T1000 (cell line): Measurements from ENCODE around the gene SRCIN1.
"Not testable (repeated sequence)": the region's sequence is repeated elsewhere in the genome, so short reads cannot be mapped to it uniquely, and the experiment has no call there.

ENCODE experiments used
- DNase-seq: peaks from one replicate; lab custom pipeline; 2025; ENCODE audit warnings: mixed read lengths; lab: John Stamatoyannopoulos, UW

The SRCIN1 gene

GRCh38 chr17:38544839-38545209 is 60.9 kb downstream of the SRCIN1 start:
- no peak for DNase-seq

GRCh38 chr17:38544175-38544838 is 61.4 kb downstream of the SRCIN1 start:
- DNase-seq, result no peak

- no peak for DNase-seq
Observed at GRCh38 chr17:38543403-38544174, 62.2 kb downstream of the SRCIN1 start.

- no peak for DNase-seq
Observed at GRCh38 chr17:38542286-38542685, 63.5 kb downstream of the SRCIN1 start.

GRCh38 chr17:38541281-38541680 is 64.5 kb downstream of the SRCIN1 start:
- no peak for DNase-seq

- no peak for DNase-seq
Observed at GRCh38 chr17:38540514-38541045, 65.2 kb downstream of the SRCIN1 start.

GRCh38 chr17:38539386-38539785 is 66.4 kb downstream of the SRCIN1 start:
- DNase-seq, result no peak

- DNase-seq, result no peak
Observed at GRCh38 chr17:38538906-38539305, 66.8 kb downstream of the SRCIN1 start.

GRCh38 chr17:38536661-38537060 is 69.1 kb downstream of the SRCIN1 start:
- no peak for DNase-seq

- DNase-seq, result no peak
Observed at GRCh38 chr17:38535886-38536285, 69.9 kb downstream of the SRCIN1 start.

GRCh38 chr17:38534498-38534885 is 71.3 kb downstream of the SRCIN1 start:
- no peak for DNase-seq

GRCh38 chr17:38533866-38534497 is 71.8 kb downstream of the SRCIN1 start:
- DNase-seq, result no peak

GRCh38 chr17:38533241-38533640 is 72.5 kb downstream of the SRCIN1 start:
- no peak for DNase-seq

- DNase-seq, result no peak
Observed at GRCh38 chr17:38532451-38532850, 73.3 kb downstream of the SRCIN1 start.

- not testable (repeated sequence) for DNase-seq
Observed at GRCh38 chr17:38531761-38532160, 74.0 kb downstream of the SRCIN1 start.

GRCh38 chr17:38530856-38531255 is 74.9 kb downstream of the SRCIN1 start:
- not testable (repeated sequence) for DNase-seq

GRCh38 chr17:38528141-38528540 is 77.6 kb downstream of the SRCIN1 start:
- not testable (repeated sequence) for DNase-seq

- not testable (repeated sequence) for DNase-seq
Observed at GRCh38 chr17:38526526-38526925, 79.2 kb downstream of the SRCIN1 start.

GRCh38 chr17:38512473-38513058 is 93.2 kb downstream of the SRCIN1 start:
- DNase-seq, result no peak

GRCh38 chr17:38511150-38512108 is 94.3 kb downstream of the SRCIN1 start:
- DNase-seq, result no peak

- no peak for DNase-seq
Observed at GRCh38 chr17:38510421-38511149, 95.2 kb downstream of the SRCIN1 start.
